GM12878 (cell line): ENCODE results near the gene CALHM1. TPM values are rescaled to one million over a fixed set of nuclear protein-coding genes. Genes with fewer than 3 reads are reported as not detected.

Experiments used
- DPF2 ChIP-seq: fragments of 450-650 bp; IDR thresholded peaks from 2 replicates; pipeline ENCODE4 v1.6.1; 2017; ENCODE audit warnings: mild to moderate bottlenecking
- ETV6 ChIP-seq, 2 experiments: fragments of 450-650 bp in 1 of 2; IDR thresholded peaks in 1 of 2; conservative IDR thresholded peaks in 1 of 2; 2 replicates each; pipeline ENCODE4 v1.6.1; 2014; ENCODE audit warnings: antibody characterized with exemption in 1 of 2, borderline replicate concordance in 1 of 2, low read depth in 1 of 2, mild to moderate bottlenecking in 1 of 2, moderate library complexity in 1 of 2
- JUND ChIP-seq: IDR thresholded peaks from 2 replicates; pipeline ENCODE4 v1.6.1; 2012; ENCODE audit warnings: low read depth, mild to moderate bottlenecking, low read length, improper control_type of control experiment, moderate library complexity
- KAT2A ChIP-seq: conservative IDR thresholded peaks from 2 replicates; pipeline ENCODE4 v1.6.1; 2011; ENCODE audit warnings: low read depth, low read length; ENCODE audit not compliant: control insufficient read depth
- KLF5 ChIP-seq: fragments of 450-650 bp; IDR thresholded peaks from 2 replicates; pipeline ENCODE4 v1.6.1; 2014; ENCODE audit warnings: mild to moderate bottlenecking; ENCODE audit not compliant: partially characterized antibody
- NFYB ChIP-seq: IDR thresholded peaks from 2 replicates; pipeline ENCODE4 v1.6.1; 2011; ENCODE audit warnings: low read depth, mild to moderate bottlenecking, low read length, improper control_type of control experiment, moderate library complexity; ENCODE audit not compliant: insufficient read depth
- NRF1 ChIP-seq: conservative IDR thresholded peaks from 2 replicates; pipeline ENCODE4 v1.6.1; 2011; ENCODE audit warnings: mild to moderate bottlenecking, low read depth, low read length, improper control_type of control experiment
- PAX8 ChIP-seq: fragments of 450-650 bp; IDR thresholded peaks from 2 replicates; pipeline ENCODE4 v1.6.1; 2017; ENCODE audit warnings: mild to moderate bottlenecking, moderate library complexity
- POU2F2 ChIP-seq: IDR thresholded peaks from 3 replicates; pipeline ENCODE4 v1.6.1; 2011; ENCODE audit warnings: low read depth, mild to moderate bottlenecking, low read length, borderline replicate concordance
- SP1 ChIP-seq: IDR thresholded peaks from one replicate; pipeline ENCODE4 v1.6.1; 2011; ENCODE audit warnings: low read depth, low read length
- polyA plus RNA-seq, 11 experiments: library from polyadenylated mRNA; depleted of rRNA in 4 of 11; unstranded in 6 of 11; stranded (reverse) in 5 of 11; fragments of >200 nt; fragmentation: Nextera tagmentation in 4 of 11; fragmentation: Illumina TruSeq in 1 of 11; extraction: Ambion mirVana in 4 of 11; extraction: Trizol in 1 of 11; gene quantifications; 1 replicate in 1 of 11; 2 replicates in 10 of 11; pipeline versions ENCODE4 v1.2.1 to v1.2.3, GENCODE V29; 2011 to 2016; ENCODE audit warnings: inconsistent platforms in 2 of 11, missing spikeins in 2 of 11, low read depth in 1 of 11
- total RNA-seq, 4 experiments: library from RNA; depleted of rRNA in 3 of 4; stranded (reverse); fragments of >200 nt in 3 of 4; fragmentation: Illumina TruSeq in 1 of 4; extraction: Trizol in 1 of 4; gene quantifications; 2 replicates each; pipeline versions ENCODE4 v1.2.1 to v1.2.3, GENCODE V29; 2013 to 2021
- TF ChIP-seq, protein P1 (sequence below): fragments of 450-650 bp; IDR thresholded peaks from 2 replicates; pipeline ENCODE4 v1.6.1; 2017; ENCODE audit warnings: mild to moderate bottlenecking
- TF ChIP-seq, protein P2 (sequence below): fragments of 450-650 bp; IDR thresholded peaks from 2 replicates; pipeline ENCODE4 v1.6.1; 2016; ENCODE audit warnings: mild to moderate bottlenecking
- TF ChIP-seq, protein P3 (sequence below): fragments of 150-350 bp; IDR thresholded peaks from 2 replicates; pipeline ENCODE4 v1.6.1; 2014; ENCODE audit warnings: mild to moderate bottlenecking, low read depth, low read length
- TF ChIP-seq, protein P4 (sequence below): fragments of 450-650 bp; conservative IDR thresholded peaks from 2 replicates; pipeline ENCODE4 v1.6.1; 2017; ENCODE audit warnings: mild to moderate bottlenecking, moderate library complexity
- TF ChIP-seq, protein P5 (sequence below): fragments of 450-650 bp; IDR thresholded peaks from 2 replicates; pipeline ENCODE4 v1.6.1; 2017; ENCODE audit warnings: mild to moderate bottlenecking, low read depth, inconsistent platforms; ENCODE audit not compliant: poor library complexity, severe bottlenecking
- TF ChIP-seq, protein P6 (sequence below): fragments of 450-650 bp; formaldehyde crosslinking; IDR thresholded peaks from 2 replicates; pipeline ENCODE4 v1.5.0; 2022; ENCODE audit warnings: mild to moderate bottlenecking, missing genetic modification characterization

CALHM1 gene
- total and polyA plus RNA-seq, 10 of the 15 experiments (the other 5 are each of a cell fraction or from before 2014, with no cell fraction given): 0.05 to 1.7 (median 0.17) TPM

DNA sequence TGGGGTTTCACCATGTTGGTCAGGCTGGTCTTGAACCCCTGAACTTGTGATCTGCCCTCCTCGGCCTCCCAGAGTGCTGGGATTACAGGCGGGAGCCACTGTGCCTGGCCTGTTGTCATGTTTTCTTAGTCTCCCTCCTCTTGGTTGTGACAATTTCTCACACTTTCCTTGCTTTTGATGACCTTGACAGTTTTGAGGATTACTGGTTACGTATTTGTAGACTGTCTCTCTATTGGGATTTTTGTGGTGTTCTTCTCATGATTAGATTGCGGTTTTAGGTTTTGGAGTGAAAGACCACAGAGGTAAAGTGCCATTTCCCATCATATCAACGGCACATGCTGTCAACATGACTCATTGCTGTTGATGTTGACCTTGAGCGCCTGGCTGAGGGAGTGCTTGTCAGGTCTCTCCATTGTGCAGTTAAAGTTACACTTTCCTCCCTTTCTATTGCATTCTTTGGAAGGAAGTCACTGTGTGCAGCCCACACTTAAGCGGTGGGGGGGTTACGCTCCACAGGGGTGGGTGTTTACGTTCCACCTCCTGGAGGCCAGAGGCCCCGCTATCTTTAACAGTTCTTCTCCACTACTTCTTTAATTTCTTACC lies 45.6 kb upstream of the CALHM1 start (continued):
- TF ChIP-seq KLF5 (no peak), KAT2A (no peak), JUND (no peak), DPF2 (peak; percentile 44; the same call in 1 of the 2 replicates), SP1 (no peak), PAX8 (no peak), NRF1 (no peak), POU2F2 (no peak), ETV6 (conservative IDR thresholded peaks at IDR 0.05 in 1 of 2, IDR thresholded peaks at IDR 0.05 in 1 of 2; ENCODE audit: borderline replicate concordance in 1 of 2, low read depth in 1 of 2) (no peak), NFYB (no peak)
- TF ChIP-seq, protein P1, sequence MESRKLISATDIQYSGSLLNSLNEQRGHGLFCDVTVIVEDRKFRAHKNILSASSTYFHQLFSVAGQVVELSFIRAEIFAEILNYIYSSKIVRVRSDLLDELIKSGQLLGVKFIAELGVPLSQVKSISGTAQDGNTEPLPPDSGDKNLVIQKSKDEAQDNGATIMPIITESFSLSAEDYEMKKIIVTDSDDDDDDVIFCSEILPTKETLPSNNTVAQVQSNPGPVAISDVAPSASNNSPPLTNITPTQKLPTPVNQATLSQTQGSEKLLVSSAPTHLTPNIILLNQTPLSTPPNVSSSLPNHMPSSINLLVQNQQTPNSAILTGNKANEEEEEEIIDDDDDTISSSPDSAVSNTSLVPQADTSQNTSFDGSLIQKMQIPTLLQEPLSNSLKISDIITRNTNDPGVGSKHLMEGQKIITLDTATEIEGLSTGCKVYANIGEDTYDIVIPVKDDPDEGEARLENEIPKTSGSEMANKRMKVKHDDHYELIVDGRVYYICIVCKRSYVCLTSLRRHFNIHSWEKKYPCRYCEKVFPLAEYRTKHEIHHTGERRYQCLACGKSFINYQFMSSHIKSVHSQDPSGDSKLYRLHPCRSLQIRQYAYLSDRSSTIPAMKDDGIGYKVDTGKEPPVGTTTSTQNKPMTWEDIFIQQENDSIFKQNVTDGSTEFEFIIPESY: no peak
- TF ChIP-seq, protein P2, sequence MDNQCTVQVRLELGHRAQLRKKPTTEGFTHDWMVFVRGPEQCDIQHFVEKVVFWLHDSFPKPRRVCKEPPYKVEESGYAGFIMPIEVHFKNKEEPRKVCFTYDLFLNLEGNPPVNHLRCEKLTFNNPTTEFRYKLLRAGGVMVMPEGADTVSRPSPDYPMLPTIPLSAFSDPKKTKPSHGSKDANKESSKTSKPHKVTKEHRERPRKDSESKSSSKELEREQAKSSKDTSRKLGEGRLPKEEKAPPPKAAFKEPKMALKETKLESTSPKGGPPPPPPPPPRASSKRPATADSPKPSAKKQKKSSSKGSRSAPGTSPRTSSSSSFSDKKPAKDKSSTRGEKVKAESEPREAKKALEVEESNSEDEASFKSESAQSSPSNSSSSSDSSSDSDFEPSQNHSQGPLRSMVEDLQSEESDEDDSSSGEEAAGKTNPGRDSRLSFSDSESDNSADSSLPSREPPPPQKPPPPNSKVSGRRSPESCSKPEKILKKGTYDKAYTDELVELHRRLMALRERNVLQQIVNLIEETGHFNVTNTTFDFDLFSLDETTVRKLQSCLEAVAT: peak; percentile 60; the same call in 1 of the 2 replicates
- TF ChIP-seq, protein P3, sequence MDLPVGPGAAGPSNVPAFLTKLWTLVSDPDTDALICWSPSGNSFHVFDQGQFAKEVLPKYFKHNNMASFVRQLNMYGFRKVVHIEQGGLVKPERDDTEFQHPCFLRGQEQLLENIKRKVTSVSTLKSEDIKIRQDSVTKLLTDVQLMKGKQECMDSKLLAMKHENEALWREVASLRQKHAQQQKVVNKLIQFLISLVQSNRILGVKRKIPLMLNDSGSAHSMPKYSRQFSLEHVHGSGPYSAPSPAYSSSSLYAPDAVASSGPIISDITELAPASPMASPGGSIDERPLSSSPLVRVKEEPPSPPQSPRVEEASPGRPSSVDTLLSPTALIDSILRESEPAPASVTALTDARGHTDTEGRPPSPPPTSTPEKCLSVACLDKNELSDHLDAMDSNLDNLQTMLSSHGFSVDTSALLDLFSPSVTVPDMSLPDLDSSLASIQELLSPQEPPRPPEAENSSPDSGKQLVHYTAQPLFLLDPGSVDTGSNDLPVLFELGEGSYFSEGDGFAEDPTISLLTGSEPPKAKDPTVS: no peak
- TF ChIP-seq, protein P4, sequence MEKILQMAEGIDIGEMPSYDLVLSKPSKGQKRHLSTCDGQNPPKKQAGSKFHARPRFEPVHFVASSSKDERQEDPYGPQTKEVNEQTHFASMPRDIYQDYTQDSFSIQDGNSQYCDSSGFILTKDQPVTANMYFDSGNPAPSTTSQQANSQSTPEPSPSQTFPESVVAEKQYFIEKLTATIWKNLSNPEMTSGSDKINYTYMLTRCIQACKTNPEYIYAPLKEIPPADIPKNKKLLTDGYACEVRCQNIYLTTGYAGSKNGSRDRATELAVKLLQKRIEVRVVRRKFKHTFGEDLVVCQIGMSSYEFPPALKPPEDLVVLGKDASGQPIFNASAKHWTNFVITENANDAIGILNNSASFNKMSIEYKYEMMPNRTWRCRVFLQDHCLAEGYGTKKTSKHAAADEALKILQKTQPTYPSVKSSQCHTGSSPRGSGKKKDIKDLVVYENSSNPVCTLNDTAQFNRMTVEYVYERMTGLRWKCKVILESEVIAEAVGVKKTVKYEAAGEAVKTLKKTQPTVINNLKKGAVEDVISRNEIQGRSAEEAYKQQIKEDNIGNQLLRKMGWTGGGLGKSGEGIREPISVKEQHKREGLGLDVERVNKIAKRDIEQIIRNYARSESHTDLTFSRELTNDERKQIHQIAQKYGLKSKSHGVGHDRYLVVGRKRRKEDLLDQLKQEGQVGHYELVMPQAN: no peak
- TF ChIP-seq, protein P5, sequence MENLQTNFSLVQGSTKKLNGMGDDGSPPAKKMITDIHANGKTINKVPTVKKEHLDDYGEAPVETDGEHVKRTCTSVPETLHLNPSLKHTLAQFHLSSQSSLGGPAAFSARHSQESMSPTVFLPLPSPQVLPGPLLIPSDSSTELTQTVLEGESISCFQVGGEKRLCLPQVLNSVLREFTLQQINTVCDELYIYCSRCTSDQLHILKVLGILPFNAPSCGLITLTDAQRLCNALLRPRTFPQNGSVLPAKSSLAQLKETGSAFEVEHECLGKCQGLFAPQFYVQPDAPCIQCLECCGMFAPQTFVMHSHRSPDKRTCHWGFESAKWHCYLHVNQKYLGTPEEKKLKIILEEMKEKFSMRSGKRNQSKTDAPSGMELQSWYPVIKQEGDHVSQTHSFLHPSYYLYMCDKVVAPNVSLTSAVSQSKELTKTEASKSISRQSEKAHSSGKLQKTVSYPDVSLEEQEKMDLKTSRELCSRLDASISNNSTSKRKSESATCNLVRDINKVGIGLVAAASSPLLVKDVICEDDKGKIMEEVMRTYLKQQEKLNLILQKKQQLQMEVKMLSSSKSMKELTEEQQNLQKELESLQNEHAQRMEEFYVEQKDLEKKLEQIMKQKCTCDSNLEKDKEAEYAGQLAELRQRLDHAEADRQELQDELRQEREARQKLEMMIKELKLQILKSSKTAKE: peak; percentile 30
- TF ChIP-seq, protein P6, sequence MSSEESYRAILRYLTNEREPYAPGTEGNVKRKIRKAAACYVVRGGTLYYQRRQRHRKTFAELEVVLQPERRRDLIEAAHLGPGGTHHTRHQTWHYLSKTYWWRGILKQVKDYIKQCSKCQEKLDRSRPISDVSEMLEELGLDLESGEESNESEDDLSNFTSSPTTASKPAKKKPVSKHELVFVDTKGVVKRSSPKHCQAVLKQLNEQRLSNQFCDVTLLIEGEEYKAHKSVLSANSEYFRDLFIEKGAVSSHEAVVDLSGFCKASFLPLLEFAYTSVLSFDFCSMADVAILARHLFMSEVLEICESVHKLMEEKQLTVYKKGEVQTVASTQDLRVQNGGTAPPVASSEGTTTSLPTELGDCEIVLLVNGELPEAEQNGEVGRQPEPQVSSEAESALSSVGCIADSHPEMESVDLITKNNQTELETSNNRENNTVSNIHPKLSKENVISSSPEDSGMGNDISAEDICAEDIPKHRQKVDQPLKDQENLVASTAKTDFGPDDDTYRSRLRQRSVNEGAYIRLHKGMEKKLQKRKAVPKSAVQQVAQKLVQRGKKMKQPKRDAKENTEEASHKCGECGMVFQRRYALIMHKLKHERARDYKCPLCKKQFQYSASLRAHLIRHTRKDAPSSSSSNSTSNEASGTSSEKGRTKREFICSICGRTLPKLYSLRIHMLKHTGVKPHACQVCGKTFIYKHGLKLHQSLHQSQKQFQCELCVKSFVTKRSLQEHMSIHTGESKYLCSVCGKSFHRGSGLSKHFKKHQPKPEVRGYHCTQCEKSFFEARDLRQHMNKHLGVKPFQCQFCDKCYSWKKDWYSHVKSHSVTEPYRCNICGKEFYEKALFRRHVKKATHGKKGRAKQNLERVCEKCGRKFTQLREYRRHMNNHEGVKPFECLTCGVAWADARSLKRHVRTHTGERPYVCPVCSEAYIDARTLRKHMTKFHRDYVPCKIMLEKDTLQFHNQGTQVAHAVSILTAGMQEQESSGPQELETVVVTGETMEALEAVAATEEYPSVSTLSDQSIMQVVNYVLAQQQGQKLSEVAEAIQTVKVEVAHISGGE (CRISPR knock-in tag): no peak
